Measurements from ENCODE around the gene KCNQ1.

Gene KCNQ1

GRCh38 chr11:2842876-2843275 is 398.1 kb downstream of the KCNQ1 start:
- H3K27ac ChIP-seq = no peak overlapping the region
- TF ChIP-seq, protein P1, sequence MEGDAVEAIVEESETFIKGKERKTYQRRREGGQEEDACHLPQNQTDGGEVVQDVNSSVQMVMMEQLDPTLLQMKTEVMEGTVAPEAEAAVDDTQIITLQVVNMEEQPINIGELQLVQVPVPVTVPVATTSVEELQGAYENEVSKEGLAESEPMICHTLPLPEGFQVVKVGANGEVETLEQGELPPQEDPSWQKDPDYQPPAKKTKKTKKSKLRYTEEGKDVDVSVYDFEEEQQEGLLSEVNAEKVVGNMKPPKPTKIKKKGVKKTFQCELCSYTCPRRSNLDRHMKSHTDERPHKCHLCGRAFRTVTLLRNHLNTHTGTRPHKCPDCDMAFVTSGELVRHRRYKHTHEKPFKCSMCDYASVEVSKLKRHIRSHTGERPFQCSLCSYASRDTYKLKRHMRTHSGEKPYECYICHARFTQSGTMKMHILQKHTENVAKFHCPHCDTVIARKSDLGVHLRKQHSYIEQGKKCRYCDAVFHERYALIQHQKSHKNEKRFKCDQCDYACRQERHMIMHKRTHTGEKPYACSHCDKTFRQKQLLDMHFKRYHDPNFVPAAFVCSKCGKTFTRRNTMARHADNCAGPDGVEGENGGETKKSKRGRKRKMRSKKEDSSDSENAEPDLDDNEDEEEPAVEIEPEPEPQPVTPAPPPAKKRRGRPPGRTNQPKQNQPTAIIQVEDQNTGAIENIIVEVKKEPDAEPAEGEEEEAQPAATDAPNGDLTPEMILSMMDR (conservative IDR thresholded peaks at IDR 0.05) = no peak

- no peak overlapping the region for H3K27ac ChIP-seq
- TF ChIP-seq, protein P1 (conservative IDR thresholded peaks at IDR 0.05) = no peak
These were observed 398.7 kb downstream of the KCNQ1 start for GRCh38 chr11:2843551-2843950.

GRCh38 chr11:2844116-2844842 is 399.5 kb downstream of the KCNQ1 start:
- no peak overlapping the region for H3K27ac ChIP-seq
- TF ChIP-seq, protein P1 (conservative IDR thresholded peaks at IDR 0.05) = no peak

DNA sequence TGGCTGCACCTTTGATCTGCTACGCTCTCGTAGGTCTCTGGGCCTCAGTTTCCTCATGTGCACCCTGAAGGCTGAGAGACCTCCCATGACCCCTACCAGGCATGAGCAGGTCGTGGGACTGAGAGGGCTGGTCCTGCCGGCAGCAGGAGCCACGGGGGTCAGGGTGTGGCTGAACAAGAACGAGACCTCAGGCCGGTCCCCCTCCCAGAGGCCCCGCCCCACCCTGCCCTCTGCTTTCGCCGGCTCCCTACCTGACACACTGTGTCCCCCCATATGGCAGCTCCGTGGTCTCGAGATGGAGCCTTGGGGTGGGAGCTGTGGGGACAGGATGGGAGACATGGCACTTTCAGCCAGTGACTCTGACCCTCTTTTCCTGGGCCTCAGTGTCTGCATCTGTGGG is 400.2 kb downstream of the KCNQ1 start:
- H3K27ac ChIP-seq = no peak overlapping the region
- TF ChIP-seq, protein P1 (conservative IDR thresholded peaks at IDR 0.05) = no peak

- TF ChIP-seq, protein P1 (conservative IDR thresholded peaks at IDR 0.05) = no peak
- no peak overlapping the region for H3K27ac ChIP-seq
These were observed 401.2 kb downstream of the KCNQ1 start for GRCh38 chr11:2846056-2846455.

GRCh38 chr11:2846470-2846869 is 401.7 kb downstream of the KCNQ1 start:
- no peak overlapping the region for H3K27ac ChIP-seq
- TF ChIP-seq, protein P1 (conservative IDR thresholded peaks at IDR 0.05) = no peak

DNA sequence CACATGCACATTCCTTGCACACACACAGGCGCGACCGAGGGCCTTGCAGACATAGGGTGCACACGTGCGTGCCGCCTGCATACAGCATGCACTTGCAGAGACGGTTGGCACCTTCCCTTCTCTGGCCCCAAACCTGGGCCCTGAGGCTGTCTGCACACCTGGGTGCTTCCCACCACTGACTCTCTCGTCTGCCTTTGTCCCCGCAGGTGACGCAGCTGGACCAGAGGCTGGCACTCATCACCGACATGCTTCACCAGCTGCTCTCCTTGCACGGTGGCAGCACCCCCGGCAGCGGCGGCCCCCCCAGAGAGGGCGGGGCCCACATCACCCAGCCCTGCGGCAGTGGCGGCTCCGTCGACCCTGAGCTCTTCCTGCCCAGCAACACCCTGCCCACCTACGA is 402.8 kb downstream of the KCNQ1 start:
- TF ChIP-seq, protein P1 (conservative IDR thresholded peaks at IDR 0.05) = no peak

More for the DNA sequence above, 402.8 kb downstream of the KCNQ1 start:
- H3K27ac ChIP-seq = no peak overlapping the region

Data from VCaP (cell line).